Myocyte (in vitro differentiated cells): ENCODE results near the gene SPATA19. TPM values are rescaled to one million over a fixed set of nuclear protein-coding genes. Genes with fewer than 3 reads are reported as not detected.

ENCODE experiments used
- total RNA-seq: library from RNA; depleted of rRNA; stranded (reverse); fragments of >200 nt; gene quantifications from 2 replicates; pipeline ENCODE4 v1.2.3, GENCODE V29; 2014

The SPATA19 gene
- total RNA-seq, 1 donor from 2014 or later: not detected

Other genes with a start within 250 kb of the SPATA19 start
- 0.24 TPM in 1 of 2 replicates, not detected in the other for gene IGSF9B, start 111.5 kb upstream of the SPATA19 start, total RNA-seq
- 173 and 229 TPM in 2 replicates for gene JAM3, start 223.6 kb upstream of the SPATA19 start, total RNA-seq